AG04449 (cell line): Measurements from ENCODE around the gene TRMT1.
A peak's percentile ranks its signal among the peaks of the same experiment; 100 is the strongest.

ENCODE experiments used
- CTCF ChIA-PET: fragments of 350-600 bp; formaldehyde crosslinking; extraction: SDS; loops from one replicate; lab custom pipeline; 2021; ENCODE audit warnings: antibody characterized with exemption; lab: Yijun Ruan, JAX
- POLR2A ChIA-PET: fragments of 400-600, 350-600 bp; formaldehyde crosslinking; extraction: SDS; loops from one replicate; lab custom pipeline; 2020; ENCODE audit warnings: antibody characterized with exemption, inconsistent platforms; lab: Yijun Ruan, JAX
- DNase-seq: peaks from one replicate; pipeline ENCODE4 v3.0.0-alpha.2; 2010; ENCODE audit warnings: low read depth, low spot score
- H3K4me3 ChIP-seq: 2 replicates; pipeline ENCODE4 v1.5.1; 2011; ENCODE audit warnings: low read depth, mild to moderate bottlenecking, control low read depth, low read length
- CTCF ChIP-seq: IDR thresholded peaks from one replicate; pipeline ENCODE4 v1.5.1; 2011; ENCODE audit warnings: mild to moderate bottlenecking, moderate library complexity, low read length, control low read depth, inconsistent platforms; ENCODE audit not compliant: insufficient read depth; ENCODE audit errors: missing control alignments

The TRMT1 gene

GRCh38 chr19:13094771-13095392, 21.7 kb downstream of the TRMT1 start:
- no peak for DNase-seq
- ChIA-PET CTCF (interaction anchor here (0.8 to 30.9 kb wide), 29 partner anchors 10 to 169 kb away, joined by 3 to 573 read pairs (median 7); partner anchors contain the start of genes DAND5 and NACC1), POLR2A (no interaction called here)
- no peak for TF ChIP-seq CTCF
- H3K4me3 ChIP-seq: no peak overlapping the region

- DNase-seq: no peak
- no peak for TF ChIP-seq CTCF
- no peak overlapping the region for H3K4me3 ChIP-seq
- POLR2A ChIA-PET: interaction anchor here (0.6 to 1.2 kb wide), 2 partner anchors 81 to 117 kb away, joined by 3 to 4 read pairs; no protein-coding TSS in a partner anchor
- CTCF ChIA-PET: interaction anchor here (0.7 to 30.9 kb wide), 46 partner anchors 7 to 168 kb away, joined by 3 to 573 read pairs (median 6); partner anchors contain the start of genes CALR, DAND5, IER2 and NACC1
These were observed 22.4 kb downstream of the TRMT1 start for GRCh38 chr19:13094106-13094504.

GRCh38 chr19:13093407-13094105, 23.0 kb downstream of the TRMT1 start:
- CTCF ChIA-PET: interaction anchor here (0.6 to 30.9 kb wide), 49 partner anchors 8 to 170 kb away, joined by 3 to 573 read pairs (median 6); partner anchors contain the start of genes CALR, DAND5, IER2 and NACC1
- POLR2A ChIA-PET: interaction anchor here (0.6 to 1.2 kb wide), 3 partner anchors 80 to 116 kb away, joined by 3 to 4 read pairs (median 3); no protein-coding TSS in a partner anchor
- TF ChIP-seq CTCF: peak; percentile 90

GRCh38 chr19:13092606-13093235, 23.8 kb downstream of the TRMT1 start:
- ChIA-PET POLR2A (interaction anchor here (0.5 kb wide), 1 partner anchor 11 kb away, joined by 4 read pairs; no protein-coding TSS in a partner anchor), CTCF (interaction anchor here (0.6 to 30.9 kb wide), 24 partner anchors 9 to 170 kb away, joined by 3 to 573 read pairs (median 10); partner anchors contain the start of genes CALR and DAND5)
- TF ChIP-seq CTCF: no peak
- H3K4me3 ChIP-seq: no peak overlapping the region
- no peak for DNase-seq

More at GRCh38 chr19:13093407-13094105, 23.0 kb downstream of the TRMT1 start:
- DNase-seq: no peak
- H3K4me3 ChIP-seq: no peak overlapping the region

- H3K4me3 ChIP-seq: no peak overlapping the region
- ChIA-PET CTCF (interaction anchor here (1.2 to 30.9 kb wide), 9 partner anchors 10 to 125 kb away, joined by 6 to 573 read pairs (median 11); partner anchors contain the start of gene DAND5), POLR2A (interaction anchor here (0.5 kb wide), 1 partner anchor 11 kb away, joined by 4 read pairs; no protein-coding TSS in a partner anchor)
- TF ChIP-seq CTCF: no peak
- no peak for DNase-seq
These were observed 24.4 kb downstream of the TRMT1 start for GRCh38 chr19:13092158-13092543.
